Measurements from ENCODE around the gene MORC2.

DNA sequence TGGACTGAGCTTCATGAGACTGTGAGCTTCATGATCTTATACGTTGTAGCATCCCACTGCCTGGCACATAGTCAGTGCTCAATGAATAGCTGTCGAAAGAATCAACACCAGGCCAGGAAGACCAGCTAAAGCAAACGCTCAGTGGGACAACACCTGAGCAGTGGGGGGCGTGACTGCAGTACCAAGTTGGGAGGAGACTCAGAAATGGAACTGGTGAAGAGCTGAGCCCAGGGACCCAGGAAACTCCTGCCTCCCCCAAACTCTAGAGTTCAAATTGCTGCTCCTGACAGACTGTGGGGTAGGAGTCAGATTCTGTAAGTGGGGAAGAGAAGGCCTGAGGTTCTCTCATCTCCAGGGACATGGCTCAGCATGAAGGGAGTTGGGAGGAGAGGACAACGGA lies 59.3 kb downstream of the MORC2 start:
- TF ChIP-seq, protein P1, sequence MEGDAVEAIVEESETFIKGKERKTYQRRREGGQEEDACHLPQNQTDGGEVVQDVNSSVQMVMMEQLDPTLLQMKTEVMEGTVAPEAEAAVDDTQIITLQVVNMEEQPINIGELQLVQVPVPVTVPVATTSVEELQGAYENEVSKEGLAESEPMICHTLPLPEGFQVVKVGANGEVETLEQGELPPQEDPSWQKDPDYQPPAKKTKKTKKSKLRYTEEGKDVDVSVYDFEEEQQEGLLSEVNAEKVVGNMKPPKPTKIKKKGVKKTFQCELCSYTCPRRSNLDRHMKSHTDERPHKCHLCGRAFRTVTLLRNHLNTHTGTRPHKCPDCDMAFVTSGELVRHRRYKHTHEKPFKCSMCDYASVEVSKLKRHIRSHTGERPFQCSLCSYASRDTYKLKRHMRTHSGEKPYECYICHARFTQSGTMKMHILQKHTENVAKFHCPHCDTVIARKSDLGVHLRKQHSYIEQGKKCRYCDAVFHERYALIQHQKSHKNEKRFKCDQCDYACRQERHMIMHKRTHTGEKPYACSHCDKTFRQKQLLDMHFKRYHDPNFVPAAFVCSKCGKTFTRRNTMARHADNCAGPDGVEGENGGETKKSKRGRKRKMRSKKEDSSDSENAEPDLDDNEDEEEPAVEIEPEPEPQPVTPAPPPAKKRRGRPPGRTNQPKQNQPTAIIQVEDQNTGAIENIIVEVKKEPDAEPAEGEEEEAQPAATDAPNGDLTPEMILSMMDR (IDR thresholded peaks at IDR 0.05; ENCODE audit: low read length) = no peak
- TF ChIP-seq EZH2phosphoT487 (IDR thresholded peaks at IDR 0.05; ENCODE audit: low read length) = no peak

Data from MM.1S (cell line).